Right atrium auricular region (tissue), 2 donors: Measurements from ENCODE around the gene SAMD4A. TPM values are rescaled to one million over a fixed set of nuclear protein-coding genes. Genes with fewer than 3 reads are reported as not detected.

Experiments
- DNase-seq: peaks from one replicate; pipeline ENCODE4 v3.0.0-alpha.2; 2019; ENCODE audit warnings: low spot score
- H3K27ac ChIP-seq, 2 donors: fragments of 200-600 bp; sonication (generic); 1 replicate in 1 of 2; 2 replicates in 1 of 2; pipeline ENCODE4 v1.5.1; 2016 to 2019
- H3K27me3 ChIP-seq, 2 donors: fragments of 200-600 bp; sonication (generic); one replicate each; pipeline versions ENCODE4 v1.5.1 to v1.6.0; 2017 to 2019
- H3K36me3 ChIP-seq: fragments of 200-600 bp; sonication (generic); one replicate; pipeline ENCODE4 v1.5.1; 2016
- H3K4me1 ChIP-seq, 2 donors: fragments of 200-600 bp; sonication (generic); one replicate each; pipeline versions ENCODE4 v1.5.1 to v1.6.0; 2017 to 2019
- H3K4me3 ChIP-seq, 2 donors: fragments of 200-600 bp; sonication (generic); 1 replicate in 1 of 2; 2 replicates in 1 of 2; pipeline ENCODE4 v1.5.1; 2017 to 2019; ENCODE audit warnings: mild to moderate bottlenecking in 1 of 2, moderate library complexity in 1 of 2
- H3K9me3 ChIP-seq, 2 donors: fragments of 200-600 bp; sonication (generic); one replicate each; pipeline ENCODE4 v1.5.1; 2019
- CTCF ChIP-seq, 2 donors: fragments of 200-600 bp; sonication (generic); IDR thresholded peaks; one replicate each; pipeline ENCODE4 v1.5.1; 2019; ENCODE audit warnings: antibody characterized with exemption in 2 of 2
- total RNA-seq, 2 donors: library from RNA; depleted of rRNA; stranded (reverse); fragments of >200 nt; gene quantifications; one replicate each; pipeline ENCODE4 v1.1.0, GENCODE V29; 2016

SAMD4A gene
- total RNA-seq, 2 donors from 2014 or later, result 74.5 to 102 TPM

DNA sequence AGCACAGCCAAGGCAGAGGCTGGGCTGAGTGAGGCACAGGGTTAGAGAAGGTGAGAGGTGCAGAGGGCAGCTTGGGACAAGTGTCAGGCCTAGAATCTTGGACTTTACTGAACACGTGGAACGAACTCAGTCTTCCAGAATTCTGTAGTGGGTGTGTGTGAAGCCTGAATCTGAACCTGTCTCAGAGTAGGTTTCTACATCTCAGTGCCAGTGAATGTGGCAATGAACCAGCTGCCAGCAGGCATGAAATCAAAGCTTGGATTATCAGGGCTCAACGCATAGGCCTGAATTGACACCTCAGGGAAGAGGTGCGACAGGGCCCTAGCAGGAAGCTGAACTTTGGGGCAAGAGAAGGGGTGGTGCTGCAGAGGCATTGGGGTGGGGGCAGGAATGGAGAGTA is 104.6 kb downstream of the SAMD4A start:
- TF ChIP-seq CTCF (IDR thresholded peaks at IDR 0.05), result no peak

GRCh38 chr14:54672181-54672580 is 105.3 kb downstream of the SAMD4A start:
- no peak for TF ChIP-seq CTCF (IDR thresholded peaks at IDR 0.05)
- H3K4me1 ChIP-seq, result peaks cover 6 to 87% of the 10 kb centered on the region in 2 donors

More for the DNA sequence above, 104.6 kb downstream of the SAMD4A start:
- no peak overlapping the region for H3K4me3 ChIP-seq
- peak overlapping the region; percentile 86 to 97 for H3K27ac ChIP-seq
- peak; percentile 57 for DNase-seq
- H3K36me3 ChIP-seq, result no peaks in the 10 kb centered on the region
- peaks cover 2 to 87% of the 10 kb centered on the region in 2 donors for H3K4me1 ChIP-seq
- no peaks in the 10 kb centered on the region for H3K9me3 ChIP-seq
- H3K27me3 ChIP-seq, result no peaks in the 10 kb centered on the region

DNA sequence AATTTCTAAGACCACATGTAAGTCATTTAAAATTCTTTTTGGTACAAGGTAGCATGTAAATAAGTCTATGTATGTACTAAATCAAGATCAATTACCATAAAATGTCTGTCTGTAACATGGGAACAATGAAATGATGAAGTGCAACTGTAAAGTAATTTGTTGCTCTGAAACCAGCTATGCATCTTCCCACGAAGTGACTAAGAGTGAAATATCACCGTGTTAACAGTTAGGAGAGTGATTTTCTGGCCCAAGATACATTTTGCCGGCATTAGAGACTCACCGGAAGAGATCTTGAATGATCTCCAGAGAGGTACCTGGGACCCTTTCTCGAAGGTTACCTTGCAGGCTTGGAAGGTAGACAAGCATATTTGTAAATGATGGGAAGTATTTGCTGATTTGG is 105.8 kb downstream of the SAMD4A start:
- TF ChIP-seq CTCF (IDR thresholded peaks at IDR 0.05), result no peak
- H3K4me3 ChIP-seq, result no peak overlapping the region
- H3K9me3 ChIP-seq, result no peaks in the 10 kb centered on the region
- no peaks in the 10 kb centered on the region for H3K27me3 ChIP-seq
- no peaks in the 10 kb centered on the region for H3K36me3 ChIP-seq
- no peak for DNase-seq
- H3K4me1 ChIP-seq, result peaks cover 6 to 86% of the 10 kb centered on the region in 2 donors
- peak overlapping the region; percentile 86 to 97 for H3K27ac ChIP-seq

More at GRCh38 chr14:54672181-54672580, 105.3 kb downstream of the SAMD4A start:
- DNase-seq, result peak; percentile 4
- no peak overlapping the region for H3K4me3 ChIP-seq
- no peaks in the 10 kb centered on the region for H3K27me3 ChIP-seq
- H3K36me3 ChIP-seq, result no peaks in the 10 kb centered on the region
- peak overlapping the region; percentile 86 to 97 for H3K27ac ChIP-seq
- no peaks in the 10 kb centered on the region for H3K9me3 ChIP-seq

- H3K9me3 ChIP-seq, result no peaks in the 10 kb centered on the region
- no peaks in the 10 kb centered on the region for H3K27me3 ChIP-seq
These were observed 106.5 kb downstream of the SAMD4A start for GRCh38 chr14:54673193-54674045.

DNA sequence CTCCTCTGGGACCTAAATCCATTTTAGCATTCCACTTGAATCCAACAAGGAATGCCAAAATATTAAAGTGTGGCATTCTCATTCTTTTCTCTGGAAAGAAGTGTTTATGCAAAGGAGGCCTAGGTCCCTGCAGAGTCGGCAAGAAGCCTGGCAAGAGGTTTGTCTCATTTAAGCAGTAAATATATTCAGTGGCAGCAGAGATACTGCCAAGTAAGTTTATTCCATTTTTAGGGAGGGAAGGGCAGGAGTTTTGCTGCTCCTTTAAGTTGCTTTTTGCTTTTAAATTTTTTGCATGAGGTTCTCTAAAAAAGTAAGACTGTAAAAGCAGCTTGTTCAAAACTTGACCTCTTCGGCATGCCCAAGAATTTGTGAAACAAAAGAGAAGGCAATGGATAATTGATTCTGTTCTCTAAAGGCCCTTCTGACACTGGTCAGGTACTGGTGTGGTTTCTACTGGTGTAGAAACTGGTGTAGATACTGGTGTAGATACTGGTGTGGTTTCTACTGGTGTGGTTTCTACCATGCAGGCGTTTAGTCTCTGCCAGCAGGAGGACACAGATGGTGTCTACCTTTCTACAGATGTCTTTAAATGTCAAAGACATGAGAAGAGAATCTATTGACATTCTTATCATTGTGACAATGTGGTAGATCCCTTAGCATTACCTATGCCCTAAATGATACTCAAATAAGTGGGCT is 107.3 kb downstream of the SAMD4A start:
- Histone ChIP-seq H3K27ac (peak overlapping the region; percentile 86 to 97), H3K4me3 (no peak overlapping the region), H3K36me3 (no peaks in the 10 kb centered on the region), H3K9me3 (no peaks in the 10 kb centered on the region), H3K4me1 (peaks cover 6 to 83% of the 10 kb centered on the region in 2 donors), H3K27me3 (no peaks in the 10 kb centered on the region)
- no peak for TF ChIP-seq CTCF (IDR thresholded peaks at IDR 0.05)
- DNase-seq, result peak; percentile 7

More at GRCh38 chr14:54673193-54674045, 106.5 kb downstream of the SAMD4A start:
- H3K4me1 ChIP-seq, result peaks cover 6 to 86% of the 10 kb centered on the region in 2 donors
- TF ChIP-seq CTCF (IDR thresholded peaks at IDR 0.05), result no peak
- H3K4me3 ChIP-seq, result no peak overlapping the region
- peak; percentile 56 for DNase-seq
- peak overlapping the region; percentile 86 to 97 for H3K27ac ChIP-seq
- H3K36me3 ChIP-seq, result no peaks in the 10 kb centered on the region
